KOPT-K1 (cell line): Measurements from ENCODE around the gene ANAPC2.

ENCODE experiments used
- H3K27ac ChIP-seq: fragments of 200-600 bp; sonication (generic); 2 replicates; pipeline ENCODE4 v1.5.1; 2016; ENCODE audit warnings: antibody characterized with exemption, mild to moderate bottlenecking, low read depth, low read length; ENCODE audit not compliant: poor library complexity, severe bottlenecking
- H3K36me3 ChIP-seq: fragments of 200-600 bp; sonication (generic); 2 replicates; pipeline ENCODE4 v1.5.1; 2017; ENCODE audit warnings: antibody characterized with exemption, mild to moderate bottlenecking, low read length, moderate library complexity; ENCODE audit not compliant: insufficient read depth
- H3K9me3 ChIP-seq: fragments of 200-600 bp; sonication (generic); 2 replicates; pipeline ENCODE4 v1.5.1; 2017; ENCODE audit warnings: antibody characterized with exemption, low read length, mild to moderate bottlenecking; ENCODE audit not compliant: insufficient read depth, poor library complexity, severe bottlenecking

The ANAPC2 gene

DNA sequence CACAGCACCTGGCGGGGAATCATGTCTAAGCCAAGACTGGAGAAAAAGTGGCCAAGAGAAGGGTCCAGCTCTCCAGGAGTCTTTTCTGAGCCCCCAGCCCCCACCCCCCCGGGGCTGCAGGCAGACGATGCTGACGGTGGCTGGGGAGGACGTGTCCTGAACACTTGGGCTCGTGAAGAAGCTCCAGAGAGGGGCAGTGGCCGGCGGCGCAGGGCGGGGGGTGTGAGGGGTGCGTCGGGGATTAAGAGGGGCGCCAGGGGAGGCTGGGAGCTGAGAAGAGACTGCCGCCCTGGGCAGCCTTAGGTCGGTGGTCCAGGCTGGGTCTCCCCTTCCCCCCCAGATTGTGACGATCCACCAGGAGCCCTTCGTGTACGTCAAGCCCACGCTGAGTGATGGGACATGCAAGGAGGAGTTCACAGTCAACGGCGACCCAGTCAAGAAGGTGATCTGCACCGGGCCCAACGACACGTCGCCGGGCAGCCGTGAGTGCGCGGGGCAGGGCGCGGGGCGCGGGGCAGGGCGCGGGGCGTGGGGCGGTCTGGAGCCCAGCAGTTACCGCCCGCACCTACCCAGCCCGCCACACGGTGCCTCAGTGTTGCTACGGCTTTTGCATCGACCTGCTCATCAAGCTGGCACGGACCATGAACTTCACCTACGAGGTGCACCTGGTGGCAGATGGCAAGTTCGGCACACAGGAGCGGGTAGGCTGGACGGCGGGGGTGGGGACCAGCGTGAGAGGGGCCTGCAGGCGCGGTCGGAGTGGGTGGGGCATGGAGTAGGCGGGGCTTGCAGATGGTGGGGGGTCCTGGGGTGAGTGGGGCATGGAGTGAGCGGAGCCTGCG lies 27.4 kb downstream of the ANAPC2 start:
- no peak overlapping the region for H3K27ac ChIP-seq
- H3K36me3 ChIP-seq, result no peaks in the 10 kb centered on the region
- no peaks in the 10 kb centered on the region for H3K9me3 ChIP-seq

- no peaks in the 10 kb centered on the region for H3K36me3 ChIP-seq
- H3K9me3 ChIP-seq, result no peaks in the 10 kb centered on the region
- H3K27ac ChIP-seq, result no peak overlapping the region
These were observed 28.3 kb downstream of the ANAPC2 start for GRCh38 chr9:137160054-137160425.

- no peak overlapping the region for H3K27ac ChIP-seq
- no peaks in the 10 kb centered on the region for H3K9me3 ChIP-seq
These were observed 29.0 kb downstream of the ANAPC2 start for GRCh38 chr9:137159105-137160053.

GRCh38 chr9:137158625-137159024 lies 29.7 kb downstream of the ANAPC2 start:
- no peaks in the 10 kb centered on the region for H3K36me3 ChIP-seq
- no peaks in the 10 kb centered on the region for H3K9me3 ChIP-seq
- H3K27ac ChIP-seq, result no peak overlapping the region

More at GRCh38 chr9:137159105-137160053, 29.0 kb downstream of the ANAPC2 start:
- no peaks in the 10 kb centered on the region for H3K36me3 ChIP-seq

GRCh38 chr9:137157618-137158415 lies 30.5 kb downstream of the ANAPC2 start:
- H3K27ac ChIP-seq, result no peak overlapping the region

GRCh38 chr9:137156567-137157375 lies 31.6 kb downstream of the ANAPC2 start:
- Histone ChIP-seq H3K9me3 (no peaks in the 10 kb centered on the region), H3K27ac (no peak overlapping the region), H3K36me3 (no peaks in the 10 kb centered on the region)

More at GRCh38 chr9:137157618-137158415, 30.5 kb downstream of the ANAPC2 start:
- H3K9me3 ChIP-seq, result no peaks in the 10 kb centered on the region
- no peaks in the 10 kb centered on the region for H3K36me3 ChIP-seq

DNA sequence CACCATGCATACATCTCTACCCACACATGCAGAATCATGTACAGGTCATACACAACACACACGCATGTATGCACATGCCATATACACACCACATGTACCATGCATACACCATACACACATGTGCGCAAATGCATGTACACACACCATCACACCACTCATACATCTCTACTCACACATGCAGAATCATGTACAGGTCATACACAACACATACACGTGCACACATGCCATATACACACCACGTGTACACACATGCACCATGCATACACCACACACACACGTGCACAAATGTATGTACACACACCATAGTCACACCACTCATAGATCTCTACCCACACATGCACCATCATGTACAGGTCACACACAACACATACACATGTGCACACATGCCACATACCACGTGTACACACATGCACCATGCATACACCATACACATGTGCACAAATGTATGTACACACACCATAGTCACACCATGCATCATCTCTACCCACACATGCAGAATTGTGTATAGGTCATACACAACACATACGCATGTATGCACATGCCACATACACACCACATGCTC lies 35.4 kb downstream of the ANAPC2 start:
- H3K9me3 ChIP-seq, result no peaks in the 10 kb centered on the region
- H3K36me3 ChIP-seq, result no peaks in the 10 kb centered on the region
- no peak overlapping the region for H3K27ac ChIP-seq

DNA sequence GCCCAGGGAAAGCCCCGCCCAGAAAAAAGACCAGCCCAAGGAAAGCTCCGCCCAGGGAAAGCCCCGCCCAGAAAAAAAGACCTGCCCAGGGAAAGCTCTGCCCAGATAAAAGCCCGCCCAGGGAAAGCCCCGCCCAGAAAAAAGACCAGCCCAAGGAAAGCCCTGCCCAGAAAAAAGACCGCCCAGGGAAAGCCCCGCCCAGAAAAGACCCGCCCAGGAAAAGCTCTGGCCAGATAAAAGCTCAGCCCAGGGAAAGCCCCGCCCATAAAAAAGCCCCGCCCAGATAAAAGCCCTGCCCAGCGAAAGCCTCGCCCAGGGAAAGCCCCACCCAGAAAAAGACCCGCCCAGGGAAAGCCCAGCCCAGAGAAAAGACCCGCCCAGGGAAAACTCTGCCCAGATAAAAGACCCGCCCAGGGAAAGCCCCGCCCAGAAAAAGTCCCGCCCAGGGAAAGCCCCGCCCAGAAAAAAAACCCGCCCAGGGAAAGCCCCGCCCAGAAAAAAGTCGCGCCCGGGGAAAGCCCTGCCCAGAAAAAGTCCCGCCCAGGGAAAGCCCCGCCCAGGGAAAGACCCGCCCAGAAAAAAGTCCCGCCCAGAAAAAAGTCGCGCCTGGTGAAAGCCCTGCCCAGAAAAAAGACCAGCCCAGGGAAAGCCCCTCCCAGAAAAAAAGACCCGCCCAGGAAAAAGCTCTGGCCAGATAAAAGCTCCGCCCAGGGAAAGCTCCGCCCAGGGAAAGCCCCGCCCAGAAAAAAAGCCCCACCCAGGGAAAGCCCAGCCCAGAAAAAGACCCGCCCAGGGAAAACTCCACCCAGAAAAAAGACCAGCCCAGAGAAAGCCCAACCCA lies 37.5 kb downstream of the ANAPC2 start:
- Histone ChIP-seq H3K27ac (no peak overlapping the region), H3K9me3 (no peaks in the 10 kb centered on the region)

GRCh38 chr9:137149942-137150616 lies 38.3 kb downstream of the ANAPC2 start:
- Histone ChIP-seq H3K27ac (no peak overlapping the region), H3K9me3 (no peaks in the 10 kb centered on the region), H3K36me3 (no peaks in the 10 kb centered on the region)

More for the DNA sequence above, 37.5 kb downstream of the ANAPC2 start:
- no peaks in the 10 kb centered on the region for H3K36me3 ChIP-seq

- no peaks in the 10 kb centered on the region for H3K36me3 ChIP-seq
- no peak overlapping the region for H3K27ac ChIP-seq
- no peaks in the 10 kb centered on the region for H3K9me3 ChIP-seq
These were observed 39.0 kb downstream of the ANAPC2 start for GRCh38 chr9:137149363-137149762.

DNA sequence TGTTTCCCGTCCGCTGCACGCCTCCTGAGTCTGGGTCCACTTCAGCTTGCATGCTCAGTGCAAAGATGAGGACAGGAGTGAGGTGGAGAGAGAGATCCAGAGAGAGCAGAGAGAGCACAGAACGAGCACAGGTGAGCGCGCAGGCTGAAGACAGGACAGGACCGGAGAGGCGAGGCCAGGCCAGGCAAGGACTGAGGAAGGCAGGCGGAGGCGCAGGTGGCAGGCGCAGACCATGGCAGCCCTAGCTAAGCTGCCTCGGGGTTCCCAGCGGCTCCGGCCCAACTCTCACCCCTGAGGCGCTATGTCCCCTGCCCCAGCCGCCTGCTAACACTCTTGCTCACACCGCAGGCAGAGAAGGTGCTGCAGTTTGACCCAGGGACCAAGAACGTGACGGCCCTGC lies 39.7 kb downstream of the ANAPC2 start:
- H3K27ac ChIP-seq, result no peak overlapping the region

GRCh38 chr9:137148242-137148641 lies 40.1 kb downstream of the ANAPC2 start:
- Histone ChIP-seq H3K27ac (no peak overlapping the region), H3K36me3 (no peaks in the 10 kb centered on the region), H3K9me3 (no peaks in the 10 kb centered on the region)

More for the DNA sequence above, 39.7 kb downstream of the ANAPC2 start:
- Histone ChIP-seq H3K9me3 (no peaks in the 10 kb centered on the region), H3K36me3 (no peaks in the 10 kb centered on the region)

GRCh38 chr9:137147793-137148160 lies 40.6 kb downstream of the ANAPC2 start:
- Histone ChIP-seq H3K9me3 (no peaks in the 10 kb centered on the region), H3K36me3 (no peaks in the 10 kb centered on the region), H3K27ac (no peak overlapping the region)
